GM19452 (cell line): ENCODE results near the gene LELP1.
"Not testable (repeated sequence)": the region's sequence is repeated elsewhere in the genome, so short reads cannot be mapped to it uniquely, and the experiment has no call there.

Source experiments
- ATAC-seq: cut with Tn5 transposase; IDR thresholded peaks from one replicate; pipeline ENCODE4 v1.9.1; 2021; ENCODE audit not compliant: unreplicated experiment

The LELP1 gene

GRCh38 chr1:153228491-153228890, 25.3 kb downstream of the LELP1 start:
- no peak for ATAC-seq

DNA sequence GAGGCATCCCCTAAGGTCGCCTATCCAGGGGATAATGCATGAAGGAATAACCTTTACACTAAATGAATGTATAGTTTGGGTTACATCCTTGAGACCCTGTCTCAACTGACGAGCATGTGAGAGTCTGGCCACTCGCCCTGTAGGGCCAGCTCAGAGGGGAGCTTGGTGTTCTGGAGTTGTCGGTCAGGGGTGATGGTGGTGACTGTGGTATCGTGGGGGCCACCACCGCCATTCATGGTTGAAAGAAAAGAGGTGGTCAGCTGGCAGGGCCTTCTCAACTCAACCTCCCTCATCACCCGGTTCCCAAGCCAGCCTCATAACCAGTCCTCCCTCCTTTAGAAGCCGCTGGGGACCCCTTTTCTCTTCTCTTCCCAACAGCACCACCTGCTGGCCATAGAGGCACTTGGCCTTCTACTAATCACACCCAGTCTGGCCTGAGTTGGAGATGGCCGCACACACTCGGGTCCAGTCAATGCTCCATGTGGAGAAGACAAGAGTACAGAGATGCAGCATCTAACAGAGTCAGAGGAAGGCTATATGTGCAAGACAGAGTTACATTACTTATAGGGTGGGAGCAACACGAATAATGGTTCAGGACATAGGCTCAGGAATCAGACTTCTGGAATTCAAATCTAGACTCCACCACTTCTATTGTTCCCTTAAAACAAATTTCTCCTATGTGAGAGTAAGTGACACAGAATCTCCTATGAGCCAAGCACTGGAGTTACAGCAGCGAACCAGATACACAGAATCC, 26.0 kb downstream of the LELP1 start:
- not testable (repeated sequence) for ATAC-seq

GRCh38 chr1:153231363-153231762, 28.1 kb downstream of the LELP1 start:
- ATAC-seq, result no peak

DNA sequence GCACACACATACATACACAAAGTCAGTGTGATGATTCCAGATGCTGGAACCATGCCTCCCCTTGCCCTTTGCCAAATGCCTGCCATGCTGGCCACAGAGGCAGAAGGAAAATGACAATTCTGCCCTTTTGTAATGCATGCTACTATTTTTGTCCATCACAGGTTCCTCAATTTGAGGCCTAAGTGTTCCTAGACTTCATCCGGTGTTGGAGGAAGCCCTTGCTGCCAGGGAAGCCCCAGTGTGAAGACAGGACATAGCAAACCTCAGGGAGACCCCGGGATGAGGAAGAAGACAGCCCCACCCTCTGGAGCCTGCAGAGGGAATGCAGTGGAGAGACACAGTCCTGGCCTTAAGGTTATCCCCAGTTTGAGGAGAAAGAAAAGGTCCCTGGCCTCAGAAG, 28.6 kb downstream of the LELP1 start:
- ATAC-seq, result no peak

GRCh38 chr1:153232553-153232952, 29.3 kb downstream of the LELP1 start:
- no peak for ATAC-seq

DNA sequence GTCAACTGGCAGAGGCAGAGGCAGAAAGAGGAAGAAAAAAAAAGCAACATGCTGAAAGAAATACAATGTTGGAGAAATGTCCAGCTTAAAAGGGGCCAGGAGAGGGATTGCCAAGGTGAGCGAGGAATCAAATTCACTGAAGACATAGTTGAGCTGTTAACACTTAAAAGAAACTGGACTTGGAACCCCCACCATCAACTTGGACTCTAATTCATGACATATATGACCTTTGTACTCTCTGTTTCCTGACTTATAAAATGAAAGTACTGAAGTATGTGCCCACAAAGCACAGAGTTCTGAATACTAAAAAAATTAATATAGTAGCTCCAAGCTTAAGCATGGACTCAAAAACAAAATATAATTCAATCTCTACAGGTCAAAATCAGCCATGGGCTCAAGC, 30.2 kb downstream of the LELP1 start:
- no peak for ATAC-seq

GRCh38 chr1:153238527-153238926, 35.3 kb downstream of the LELP1 start:
- ATAC-seq, result no peak

GRCh38 chr1:153242160-153242559, 38.9 kb downstream of the LELP1 start:
- no peak for ATAC-seq

DNA sequence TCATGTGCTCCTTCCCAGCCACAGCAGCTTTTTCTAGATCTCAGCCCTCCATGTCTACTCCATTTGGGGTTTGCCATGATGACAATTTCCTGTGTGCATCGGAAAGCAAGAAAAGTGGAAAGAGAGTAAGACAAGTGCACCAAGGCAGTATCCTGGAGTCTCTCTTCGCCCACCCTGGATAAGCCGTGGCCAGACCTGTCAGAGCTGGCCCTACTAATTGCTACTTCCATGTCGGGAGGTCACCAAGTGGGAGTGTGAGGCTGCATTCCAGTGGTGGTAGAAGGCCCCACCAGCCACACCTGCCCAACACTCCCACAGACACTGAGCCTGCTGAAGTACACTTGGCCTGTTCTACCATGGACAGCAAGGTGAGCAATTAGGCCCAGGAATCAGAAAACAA, 42.2 kb downstream of the LELP1 start:
- ATAC-seq, result no peak

- no peak for ATAC-seq
Measured at GRCh38 chr1:153246018-153246417, 42.8 kb downstream of the LELP1 start.

- no peak for ATAC-seq
Measured at GRCh38 chr1:153246825-153247224, 43.6 kb downstream of the LELP1 start.

GRCh38 chr1:153248176-153248879, 45.1 kb downstream of the LELP1 start:
- no peak for ATAC-seq

GRCh38 chr1:153250166-153250565, 46.9 kb downstream of the LELP1 start:
- no peak for ATAC-seq

DNA sequence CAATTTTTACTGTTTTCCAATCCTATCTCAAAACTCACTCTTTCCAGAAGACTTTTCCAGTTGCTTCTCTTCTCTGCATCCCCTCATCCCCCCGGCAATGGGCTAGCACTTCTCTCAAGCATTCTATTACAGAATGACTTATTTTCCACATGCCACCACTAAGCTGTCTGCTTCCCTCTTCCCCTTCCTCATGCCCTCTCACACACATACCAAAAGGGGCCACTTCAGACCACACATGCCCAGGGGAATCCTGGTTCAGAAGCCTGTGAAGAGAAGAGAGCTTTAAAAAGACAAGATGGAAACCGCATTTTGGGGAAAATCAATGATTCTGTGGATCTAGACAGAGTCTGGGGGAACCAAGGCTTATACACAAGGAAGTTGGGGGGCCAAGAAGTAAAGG, 47.9 kb downstream of the LELP1 start:
- ATAC-seq, result no peak

GRCh38 chr1:153251562-153251961, 48.3 kb downstream of the LELP1 start:
- no peak for ATAC-seq

GRCh38 chr1:153251988-153252387, 48.8 kb downstream of the LELP1 start:
- ATAC-seq, result no peak

GRCh38 chr1:153253076-153253475, 49.8 kb downstream of the LELP1 start:
- ATAC-seq, result no peak

DNA sequence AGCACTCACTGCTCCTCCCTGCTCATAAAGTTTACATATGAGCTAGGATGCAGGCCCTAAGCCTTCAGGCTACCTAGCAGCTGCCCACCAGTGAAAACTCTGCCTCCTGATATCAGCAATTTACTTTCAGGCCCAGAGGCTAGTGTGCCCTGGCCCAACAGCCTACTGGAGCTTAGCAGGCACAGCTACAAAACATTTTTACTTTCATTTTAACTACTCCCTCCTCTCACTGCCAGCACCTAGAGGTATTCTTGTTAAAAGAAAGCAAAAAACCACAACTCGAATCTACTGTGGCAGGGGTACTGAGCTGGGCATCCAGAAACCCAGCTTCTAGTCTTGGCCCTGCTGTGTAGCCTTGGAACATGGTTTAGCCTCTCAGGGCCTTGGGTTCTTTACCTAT, 50.5 kb downstream of the LELP1 start:
- no peak for ATAC-seq
